Glomerular visceral epithelial cell (primary cell): ENCODE measurements around the gene NF1.
"Not testable (repeated sequence)": the region's sequence is repeated elsewhere in the genome, so short reads cannot be mapped to it uniquely, and the experiment has no call there.

Experiments used
- DNase-seq: peaks from one replicate; pipeline ENCODE4 v3.0.0-alpha.2; 2016; ENCODE audit errors: extremely low spot score

The NF1 gene

DNA sequence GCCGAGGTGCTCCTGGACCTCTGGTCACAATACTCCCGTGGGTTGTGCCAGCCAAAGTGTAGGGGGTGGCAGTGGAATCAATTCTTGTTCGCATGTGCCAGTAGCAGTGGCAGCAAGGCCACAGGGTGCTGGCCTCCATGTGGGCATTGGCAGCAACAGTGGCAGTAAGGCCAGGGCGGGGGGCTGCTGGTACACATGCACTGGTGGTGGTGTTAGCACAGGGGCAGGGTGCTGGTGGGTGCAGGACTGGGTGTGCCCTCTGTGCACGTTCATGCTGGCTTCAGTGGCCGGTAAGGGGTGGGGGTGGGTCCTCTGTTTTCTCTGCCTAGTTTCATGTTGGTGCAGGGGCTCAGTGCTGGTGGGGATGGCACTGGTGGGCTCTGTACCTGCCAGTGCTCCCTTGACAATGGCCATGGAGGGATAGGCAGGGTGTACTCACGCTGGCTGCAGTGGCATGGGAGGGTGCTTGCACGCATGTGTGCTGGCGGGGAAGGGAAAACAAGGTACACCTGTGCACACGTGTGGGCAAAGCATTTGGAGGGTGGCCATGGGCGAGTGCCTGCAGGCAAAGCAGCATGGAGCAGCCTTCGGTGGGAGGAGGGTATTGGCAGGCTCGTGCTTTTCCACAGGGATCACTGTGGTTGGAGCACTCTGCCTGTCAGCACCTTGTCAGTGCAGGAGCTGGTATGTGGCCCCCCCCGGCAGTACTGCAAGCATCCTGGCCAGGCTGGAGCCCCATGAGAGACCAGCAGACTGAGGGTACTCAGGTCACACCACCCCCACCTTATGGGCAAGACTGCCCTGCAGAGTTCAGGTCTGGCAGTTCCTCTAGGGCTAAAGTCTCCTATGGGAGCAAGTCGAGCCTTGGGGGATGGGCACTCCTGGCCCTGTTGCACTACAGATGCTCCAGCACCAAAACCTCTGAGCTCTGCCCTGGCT is 35.8 kb downstream of the NF1 start:
- DNase-seq = peak; percentile 20

DNA sequence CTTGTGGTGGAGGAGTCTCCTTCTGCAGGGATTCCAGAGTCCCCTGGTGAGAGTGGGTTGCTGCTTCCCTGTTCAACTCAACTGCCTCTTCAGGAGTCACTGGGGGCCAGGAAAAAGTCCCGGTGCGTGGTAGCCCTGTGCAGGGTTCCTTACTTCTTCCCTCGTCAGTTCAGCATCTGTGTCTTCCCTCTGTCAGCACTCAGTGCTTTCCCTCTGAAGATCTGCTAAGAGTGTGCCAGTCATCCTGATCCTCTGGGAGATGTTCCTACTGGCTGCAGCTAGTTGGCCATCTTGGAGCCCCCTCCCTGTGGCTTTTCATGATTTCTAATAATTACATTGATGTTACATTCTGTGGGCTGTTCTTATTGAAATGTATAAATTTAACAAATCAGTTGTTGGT is 36.5 kb downstream of the NF1 start:
- DNase-seq = no peak

DNA sequence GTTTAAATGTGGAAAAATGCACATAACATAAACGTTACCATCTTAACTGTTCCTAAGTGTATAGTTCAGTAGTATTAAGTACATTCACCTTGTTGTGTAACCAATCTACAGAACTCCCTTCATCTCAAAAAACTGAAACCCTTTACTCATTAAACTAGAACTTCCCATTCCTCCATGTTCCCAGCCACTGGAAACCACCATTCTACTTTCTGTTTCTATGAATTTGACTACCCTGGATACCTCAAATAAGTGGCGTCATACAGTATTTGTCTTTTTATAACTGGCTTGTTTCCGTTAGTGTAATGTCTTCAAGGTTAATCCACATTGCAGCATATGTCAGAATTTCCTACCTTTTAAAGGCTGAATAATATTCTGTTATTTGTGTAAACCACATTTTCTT is 38.2 kb downstream of the NF1 start:
- no peak for DNase-seq

DNA sequence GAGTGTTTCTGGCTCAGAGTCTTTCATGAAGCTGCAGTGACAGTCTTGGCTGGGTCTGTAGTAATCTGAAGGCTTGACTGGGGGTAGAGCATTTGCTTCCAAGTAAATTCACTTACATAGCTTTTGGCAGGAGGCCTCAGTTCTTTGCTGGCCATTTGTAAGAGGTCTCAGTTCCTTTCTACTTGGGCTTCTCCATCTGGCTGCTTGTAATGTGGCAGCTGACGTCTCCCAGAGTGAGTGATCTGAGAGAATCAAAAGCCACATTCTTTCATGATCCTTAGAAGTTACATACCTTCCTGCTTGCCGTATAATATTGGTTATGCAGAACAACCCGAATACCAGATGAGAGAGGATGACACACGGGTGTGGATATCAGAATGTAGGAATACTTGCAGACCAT is 39.8 kb downstream of the NF1 start:
- no peak for DNase-seq

DNA sequence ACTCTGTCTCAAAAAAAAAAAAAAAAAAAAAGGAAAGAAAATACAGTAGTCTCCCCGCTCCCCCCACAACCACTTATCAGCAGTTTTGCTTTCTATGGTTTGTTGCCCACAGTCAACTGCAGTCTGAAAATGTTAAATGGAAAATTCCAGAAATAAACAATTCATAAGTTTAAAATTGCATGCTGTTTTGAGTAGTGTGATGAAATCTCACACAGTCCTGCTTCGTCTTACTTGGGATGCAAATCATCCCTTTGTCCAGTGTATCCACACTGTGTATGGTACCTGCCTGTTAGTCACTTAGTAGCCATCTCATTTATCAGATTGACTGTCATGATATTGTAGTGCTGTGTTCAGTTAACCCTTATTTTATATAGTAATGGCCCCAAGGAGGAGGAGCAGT is 41.5 kb downstream of the NF1 start:
- DNase-seq = no peak

DNA sequence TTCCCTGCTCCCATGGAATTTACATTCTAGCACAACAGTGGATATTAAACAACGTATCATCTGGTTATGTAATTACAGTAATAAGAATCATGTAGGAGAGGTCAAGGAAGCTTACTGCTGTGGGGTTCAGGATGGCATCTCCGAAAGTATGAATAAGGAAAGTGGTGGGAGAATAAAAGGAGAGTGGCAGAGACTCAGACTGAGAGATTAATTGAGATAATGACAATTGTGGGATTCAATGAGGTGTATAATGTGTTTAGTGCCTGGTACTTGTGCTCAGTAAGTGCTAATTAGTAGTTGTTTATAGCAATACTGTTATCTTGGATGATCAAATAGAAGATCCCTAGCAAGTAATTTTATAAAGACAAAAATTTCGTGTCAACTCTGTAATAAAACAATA is 45.3 kb downstream of the NF1 start:
- no peak for DNase-seq

DNA sequence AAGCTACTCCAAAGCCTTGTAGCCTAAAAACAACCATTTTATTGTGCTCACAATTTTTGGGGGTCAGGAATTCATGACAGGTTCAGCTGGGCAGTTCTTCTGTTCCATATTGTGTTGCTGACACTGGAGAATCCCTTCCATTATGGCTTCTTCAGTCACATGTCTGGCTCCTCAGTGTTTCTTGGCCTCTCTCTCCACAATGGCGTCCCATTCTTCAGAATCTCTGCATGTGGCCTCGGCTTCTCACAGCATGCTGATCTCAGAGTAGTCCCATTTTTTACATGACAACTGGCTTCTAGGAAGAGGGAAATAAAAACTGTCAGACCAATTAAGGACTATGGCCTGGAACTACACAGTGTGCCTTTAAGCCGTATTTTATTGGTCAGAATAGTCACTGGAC is 49.7 kb downstream of the NF1 start:
- DNase-seq = no peak

DNA sequence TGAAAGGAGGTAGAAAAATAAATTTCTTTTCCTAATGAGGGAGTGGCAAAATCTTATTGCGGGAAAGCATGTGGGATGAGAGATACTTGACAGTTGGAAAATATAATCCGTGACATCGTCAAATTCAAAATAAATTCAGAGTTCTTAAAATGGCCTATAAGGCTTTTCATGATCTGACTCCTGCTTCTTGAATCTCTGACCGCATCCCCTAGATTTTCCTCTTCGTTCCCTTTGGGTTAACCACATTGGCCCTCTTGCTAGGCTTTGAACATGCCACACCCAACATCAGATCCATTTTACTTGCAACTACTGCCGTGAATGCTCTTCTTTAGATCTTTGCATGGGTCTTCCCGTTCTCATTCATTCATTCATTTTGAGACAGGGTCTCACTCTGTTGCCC is 50.1 kb downstream of the NF1 start:
- DNase-seq = no peak

DNA sequence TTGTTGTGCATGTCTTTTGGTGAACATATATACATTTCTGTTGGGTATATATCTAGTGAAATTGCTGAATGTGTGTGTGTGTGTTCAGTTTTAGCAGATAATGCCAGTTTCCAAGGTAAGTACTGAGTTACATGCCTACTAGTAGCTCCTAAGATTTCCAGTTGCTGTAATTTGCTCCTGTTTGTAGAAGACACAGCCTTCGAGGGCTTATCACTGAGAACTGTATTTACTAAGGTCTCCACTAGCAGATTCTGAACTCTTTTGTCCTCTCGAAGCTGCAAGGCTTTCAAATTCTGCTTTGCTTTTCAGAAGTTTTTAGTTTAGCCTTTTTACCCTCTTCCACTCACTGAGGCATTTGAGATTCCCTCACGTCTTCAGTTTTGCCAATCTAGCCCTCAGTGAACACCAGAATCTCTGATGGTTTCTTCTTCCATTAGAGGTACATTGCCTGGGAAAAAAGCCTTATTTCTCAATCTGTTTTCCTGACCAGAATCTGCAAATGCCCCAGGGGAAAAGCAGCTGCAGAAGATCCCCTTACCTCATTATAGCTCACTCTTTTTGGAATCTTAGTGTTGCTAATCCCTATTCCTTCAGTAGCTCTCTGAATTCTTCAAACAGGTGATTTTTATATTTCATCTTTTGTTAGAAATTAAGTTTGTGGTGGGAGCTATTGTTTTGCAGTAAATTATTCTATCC is 52.9 kb downstream of the NF1 start:
- DNase-seq = no peak

DNA sequence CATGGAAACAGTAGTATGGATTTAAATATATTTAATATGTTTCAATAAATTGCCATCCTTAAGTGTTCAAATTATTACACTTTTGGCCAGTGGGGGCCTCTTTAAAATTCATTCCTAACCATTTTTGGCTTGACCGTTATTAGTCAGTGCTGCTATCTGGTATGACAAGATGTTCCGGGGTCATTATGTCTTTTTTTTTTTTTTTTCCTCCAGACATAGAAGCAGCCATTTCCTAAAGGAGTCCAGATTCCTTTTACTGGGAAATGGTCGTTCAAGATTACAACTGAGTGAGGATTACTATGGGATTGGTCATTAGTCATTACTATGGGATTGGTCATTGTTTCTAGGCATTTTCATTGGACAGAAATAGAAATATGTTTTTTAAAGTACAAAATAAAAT is 53.4 kb downstream of the NF1 start:
- DNase-seq = no peak

DNA sequence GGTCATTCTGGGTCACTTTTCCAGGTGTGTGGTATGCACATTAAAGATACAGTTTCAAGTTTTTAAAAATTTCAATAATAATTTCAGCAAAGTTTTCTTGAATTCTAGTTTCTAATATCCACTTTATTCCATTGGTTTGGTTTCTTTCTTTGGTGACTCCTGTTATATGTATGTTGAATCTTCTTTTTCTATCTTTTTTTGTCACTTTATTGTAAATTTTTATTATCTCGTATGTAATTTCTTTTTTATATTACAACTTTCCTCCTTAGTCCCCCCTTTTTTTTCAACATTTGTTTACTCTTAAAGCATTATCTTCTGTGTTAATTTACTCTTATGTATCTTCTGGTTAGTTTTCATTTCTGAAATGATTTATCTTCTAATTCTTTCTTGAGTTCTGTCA is 57.5 kb downstream of the NF1 start:
- no peak for DNase-seq

DNA sequence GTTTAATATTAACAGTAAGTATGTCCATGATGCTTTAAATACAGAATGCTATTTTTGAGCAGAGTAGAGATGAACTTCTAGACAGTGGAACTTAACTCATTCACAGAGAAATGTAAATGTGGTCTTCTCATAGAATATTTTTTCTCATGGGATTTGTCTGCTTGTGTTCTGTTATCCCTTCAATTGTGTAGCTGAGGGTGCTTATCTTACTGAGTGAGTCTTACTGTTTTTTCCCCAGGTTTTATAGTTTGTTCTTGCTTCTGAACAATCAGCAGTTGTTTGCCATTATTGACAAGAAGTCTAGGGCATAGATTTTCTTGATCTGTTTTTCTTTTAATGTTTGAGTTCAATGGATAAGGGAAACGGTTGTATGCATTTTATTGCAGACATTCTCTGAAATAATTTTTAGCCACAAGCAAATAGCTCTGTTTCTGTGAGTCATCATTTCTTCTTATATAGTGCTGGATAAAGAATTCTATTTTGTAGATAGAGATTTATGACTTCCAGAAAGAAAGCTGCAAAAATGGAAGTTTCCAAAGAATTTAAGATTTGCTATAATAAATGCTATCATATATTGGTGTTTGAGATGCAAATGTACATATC is 60.5 kb downstream of the NF1 start:
- peak; percentile 8 for DNase-seq

DNA sequence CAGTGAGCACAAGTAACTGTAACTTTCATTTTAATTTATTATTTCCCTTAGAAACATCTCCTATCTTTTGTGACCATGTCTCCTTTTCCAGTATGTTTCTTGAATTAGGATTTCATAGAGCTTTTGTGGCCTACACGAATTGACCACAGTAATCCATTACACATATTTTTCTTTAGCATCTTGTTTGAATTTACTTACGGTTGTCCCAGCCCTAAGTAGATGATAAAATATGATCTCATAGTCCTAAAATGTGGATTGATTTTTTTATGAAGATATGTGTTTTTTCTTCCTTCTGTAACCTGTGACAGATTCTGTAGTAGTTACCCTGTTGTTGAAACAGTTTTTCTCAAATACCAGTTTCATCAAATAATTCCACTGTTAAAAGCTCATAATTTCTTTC is 61.5 kb downstream of the NF1 start:
- DNase-seq = peak; percentile 44

DNA sequence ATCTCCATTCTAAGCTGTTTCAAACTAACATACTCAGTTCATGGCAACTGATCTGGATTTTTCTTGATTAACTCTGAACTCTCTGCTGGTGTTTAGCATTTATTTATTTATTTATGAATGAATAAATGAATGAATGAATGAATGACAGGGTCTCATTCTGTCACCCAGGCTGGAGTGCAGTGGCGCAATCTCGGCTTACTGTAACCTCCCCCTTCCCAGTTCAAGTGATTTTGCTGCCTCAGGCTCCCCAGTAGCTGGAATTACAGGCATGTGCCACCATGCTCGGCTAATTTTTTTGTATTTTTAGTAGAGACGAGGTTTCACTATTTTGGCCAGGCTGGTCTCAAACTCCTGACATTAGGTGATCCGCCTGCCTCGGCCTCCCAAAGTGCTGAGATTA is 62.1 kb downstream of the NF1 start:
- not testable (repeated sequence) for DNase-seq

DNA sequence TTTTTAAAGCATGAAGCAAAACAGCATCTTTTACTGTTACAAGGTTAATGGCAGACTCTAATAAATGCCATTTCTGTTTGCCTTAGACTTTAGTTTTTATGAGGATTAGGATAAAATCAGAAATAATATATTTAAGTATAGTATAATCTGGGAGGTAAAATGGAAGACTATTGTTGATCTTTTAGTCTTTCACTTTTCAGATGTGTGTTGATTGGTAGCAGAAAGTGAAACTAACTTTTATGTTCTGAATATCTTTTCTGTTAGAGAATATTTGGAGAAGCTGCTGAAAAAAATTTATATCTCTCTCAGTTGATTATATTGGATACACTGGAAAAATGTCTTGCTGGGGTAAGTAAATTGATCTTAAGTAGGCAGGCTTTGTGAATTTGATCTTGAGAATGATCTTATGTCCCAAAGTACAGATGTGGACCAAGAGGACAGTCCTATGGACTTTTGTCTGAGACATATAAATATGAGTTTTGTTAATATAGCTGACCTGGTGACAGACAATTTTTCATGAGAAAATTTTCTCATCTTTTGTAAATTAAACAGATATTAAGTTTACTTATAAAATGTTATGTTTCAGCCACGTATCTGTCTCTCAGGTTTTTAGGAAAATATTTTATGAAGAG is 64.1 kb downstream of the NF1 start:
- no peak for DNase-seq

DNA sequence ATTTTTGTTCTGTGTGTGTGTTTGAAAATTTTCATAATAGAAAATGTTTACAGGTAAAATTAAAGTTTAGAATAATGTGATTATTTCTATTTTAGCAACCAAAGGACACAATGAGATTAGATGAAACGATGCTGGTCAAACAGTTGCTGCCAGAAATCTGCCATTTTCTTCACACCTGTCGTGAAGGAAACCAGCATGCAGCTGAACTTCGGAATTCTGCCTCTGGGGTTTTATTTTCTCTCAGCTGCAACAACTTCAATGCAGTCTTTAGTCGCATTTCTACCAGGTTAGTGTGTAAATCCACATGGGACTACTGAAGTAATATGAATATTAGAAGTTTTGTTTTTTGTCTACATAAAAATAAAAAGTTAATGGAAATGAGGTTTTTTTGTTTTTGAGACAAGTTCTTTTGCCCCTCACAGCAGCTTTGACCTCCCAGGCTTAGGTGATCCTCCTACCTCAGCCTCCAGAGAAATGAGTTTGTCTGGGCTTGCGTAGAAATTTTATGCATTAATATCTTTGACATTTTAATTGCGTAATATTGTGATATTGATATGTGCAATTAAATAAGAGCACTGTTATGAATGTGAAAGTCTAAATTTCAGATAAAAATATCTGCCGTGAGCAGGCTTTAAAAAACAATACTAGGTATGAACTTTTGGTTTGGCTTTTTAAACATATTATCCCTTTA is 68.5 kb downstream of the NF1 start:
- no peak for DNase-seq

DNA sequence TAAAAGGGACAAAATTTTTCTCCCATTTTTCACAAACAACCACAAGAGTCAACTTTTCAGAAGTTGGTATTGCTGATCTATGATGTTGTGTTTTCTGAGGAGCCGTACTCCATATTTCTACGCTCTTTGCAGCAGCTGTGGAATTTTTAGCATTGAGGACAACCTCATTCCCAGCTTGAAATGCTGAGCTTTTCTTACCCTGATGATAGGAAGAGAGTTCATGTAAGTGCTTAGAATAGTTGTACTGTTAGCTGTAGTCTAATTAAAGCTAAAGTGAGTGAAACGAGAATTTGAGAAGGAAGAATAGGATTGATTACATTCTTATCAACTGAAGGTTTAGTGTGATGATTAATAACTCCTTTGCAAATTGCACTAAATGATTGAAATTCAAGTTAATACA is 72.3 kb downstream of the NF1 start:
- DNase-seq = no peak

DNA sequence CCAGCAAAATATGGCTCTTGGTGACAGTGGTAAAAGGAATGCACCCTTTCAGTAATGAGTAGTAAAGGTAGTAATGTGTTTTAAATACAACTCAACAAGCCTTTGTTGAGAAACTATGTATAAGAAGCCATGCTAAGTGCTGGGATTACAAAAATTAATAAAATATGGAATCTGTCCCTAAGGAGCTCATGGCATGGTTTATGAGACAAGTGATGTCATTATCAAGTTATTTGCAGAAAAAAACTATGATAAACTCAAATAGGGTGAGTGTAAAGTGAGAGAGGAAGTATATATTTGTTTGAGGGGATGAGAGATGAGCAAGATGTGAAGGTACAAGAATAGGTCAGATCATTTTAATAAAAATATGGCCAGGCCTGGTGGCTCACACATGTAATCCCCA is 76.9 kb downstream of the NF1 start:
- DNase-seq = no peak

DNA sequence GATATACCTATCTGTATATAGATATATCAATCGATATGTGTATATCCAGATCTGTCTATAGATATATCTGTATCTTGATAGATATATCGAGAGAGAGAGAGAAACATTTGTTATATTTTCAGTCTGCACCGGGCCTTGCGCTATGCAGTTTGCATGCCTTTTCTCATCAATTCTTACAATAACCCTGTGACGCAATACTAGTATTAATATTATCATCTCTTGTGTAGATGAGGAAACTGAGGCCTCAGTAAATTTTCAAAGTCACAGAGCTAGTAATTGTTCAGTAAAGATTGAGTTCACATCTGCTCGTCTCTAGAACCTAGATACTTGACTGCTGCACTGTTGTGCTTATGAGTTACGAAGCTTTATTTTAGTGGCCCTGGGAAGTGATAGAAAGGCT is 77.6 kb downstream of the NF1 start:
- DNase-seq = no peak

DNA sequence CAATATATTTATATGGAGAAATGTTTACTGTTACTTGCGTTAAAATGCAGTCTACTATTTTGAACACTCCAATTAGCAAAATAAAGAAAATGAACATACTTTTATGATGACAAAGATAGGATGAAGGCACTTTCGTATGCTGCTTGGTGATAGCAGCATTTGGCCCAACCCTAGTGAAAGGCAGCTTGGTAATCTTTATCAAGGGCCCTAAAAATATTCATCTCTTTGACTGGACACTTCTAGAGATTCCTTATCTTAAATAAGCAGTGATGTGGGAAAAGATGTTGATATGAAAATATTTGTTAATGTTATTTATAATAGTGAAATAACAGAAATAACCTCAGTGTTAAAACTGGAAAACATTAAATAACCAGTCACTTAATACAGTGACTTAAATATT is 79.4 kb downstream of the NF1 start:
- no peak for DNase-seq

DNA sequence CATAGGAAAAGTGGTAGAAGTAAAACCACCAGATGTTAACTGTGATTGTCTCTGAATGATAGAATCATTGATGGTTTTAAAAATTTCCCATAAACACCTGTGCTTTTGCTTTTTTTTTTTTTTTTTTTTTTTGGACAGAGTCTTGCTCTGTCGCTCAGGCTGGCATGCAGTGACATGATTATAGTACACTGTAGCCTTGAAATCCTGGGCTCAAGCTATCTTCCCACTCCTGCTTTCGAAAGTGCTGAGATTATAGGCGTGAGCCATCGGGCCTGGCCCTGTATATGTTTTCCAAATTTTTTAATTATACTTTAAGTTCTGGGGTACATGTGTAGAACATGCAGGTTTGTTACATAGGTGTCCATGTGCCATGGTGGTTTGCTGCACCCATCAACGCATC is 80.5 kb downstream of the NF1 start:
- no peak for DNase-seq

DNA sequence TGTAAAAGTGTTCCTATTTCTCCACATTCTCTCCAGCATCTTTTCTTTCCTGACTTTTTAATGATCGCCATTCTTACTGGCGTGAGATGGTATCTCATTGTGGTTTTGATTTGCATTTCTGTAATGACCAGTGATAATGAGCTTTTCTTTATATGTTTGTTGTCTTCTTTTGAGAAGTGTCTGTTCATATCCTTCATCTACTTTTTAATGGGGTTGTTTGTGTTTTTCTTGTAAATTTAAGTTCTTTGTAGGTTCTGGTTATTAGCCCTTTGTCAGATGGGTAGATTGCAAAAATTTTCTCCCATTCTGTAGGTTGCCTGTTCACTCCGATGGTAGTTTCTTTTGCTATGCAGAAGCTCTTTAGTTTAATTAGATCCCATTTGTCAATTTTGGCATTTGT is 81.4 kb downstream of the NF1 start:
- not testable (repeated sequence) for DNase-seq
